Fibroblast of villous mesenchyme (primary cell): ENCODE results near the gene PRSS50. TPM values are rescaled to one million over a fixed set of nuclear protein-coding genes. Genes with fewer than 3 reads are reported as not detected.

Experiments
- DNase-seq: peaks from one replicate; pipeline ENCODE4 v3.0.0-alpha.2; 2010; ENCODE audit warnings: low read depth
- H3K4me3 ChIP-seq: 2 replicates; pipeline ENCODE4 v1.5.1; 2011; ENCODE audit warnings: low read depth, mild to moderate bottlenecking, low read length
- CTCF ChIP-seq: IDR thresholded peaks from 2 replicates; pipeline ENCODE4 v1.5.1; 2012; ENCODE audit warnings: low read depth, mild to moderate bottlenecking, low read length; ENCODE audit not compliant: insufficient read depth
- total RNA-seq: library from RNA; depleted of rRNA; stranded (reverse); fragments of >200 nt; gene quantifications from 2 replicates; pipeline ENCODE4 v1.2.3, GENCODE V29; 2012

The PRSS50 gene
- total RNA-seq, 1 donor: not detected

GRCh38 chr3:46680298-46680826 lies 37.3 kb downstream of the PRSS50 start:
- H3K4me3 ChIP-seq: no peak overlapping the region
- no peak for DNase-seq
- TF ChIP-seq CTCF: no peak

GRCh38 chr3:46679681-46680080 lies 38.0 kb downstream of the PRSS50 start:
- no peak overlapping the region for H3K4me3 ChIP-seq
- DNase-seq: no peak
- no peak for TF ChIP-seq CTCF

GRCh38 chr3:46678280-46678679 lies 39.4 kb downstream of the PRSS50 start:
- TF ChIP-seq CTCF: no peak
- DNase-seq: no peak
- no peak overlapping the region for H3K4me3 ChIP-seq

- peak; percentile 17 for DNase-seq
- H3K4me3 ChIP-seq: no peak overlapping the region
- TF ChIP-seq CTCF: no peak
These were observed 40.3 kb downstream of the PRSS50 start for GRCh38 chr3:46677411-46677726.

GRCh38 chr3:46676601-46677410 lies 40.9 kb downstream of the PRSS50 start:
- no peak for TF ChIP-seq CTCF
- DNase-seq: no peak
- H3K4me3 ChIP-seq: no peak overlapping the region

- H3K4me3 ChIP-seq: no peak overlapping the region
- DNase-seq: no peak
- TF ChIP-seq CTCF: no peak
These were observed 41.7 kb downstream of the PRSS50 start for GRCh38 chr3:46675843-46676567.

- no peak overlapping the region for H3K4me3 ChIP-seq
- no peak for TF ChIP-seq CTCF
- no peak for DNase-seq
These were observed 42.2 kb downstream of the PRSS50 start for GRCh38 chr3:46675426-46675825.
